ENCODE results near the gene GRIPAP1.
"Not testable (repeated sequence)": the region's sequence is repeated elsewhere in the genome, so short reads cannot be mapped to it uniquely, and the experiment has no call there.

Gene GRIPAP1

GRCh38 chrX:48997865-48998264 is 4.2 kb downstream of the GRIPAP1 start:
- in situ Hi-C loops (cut with MboI; ENCODE audit: low sequenced_read_pairs): no loop called here

- in situ Hi-C loops (cut with MboI; ENCODE audit: low sequenced_read_pairs): no loop called here
These were observed 4.6 kb downstream of the GRIPAP1 start for GRCh38 chrX:48997455-48997854.

- in situ Hi-C loops (cut with MboI; ENCODE audit: low sequenced_read_pairs): no loop called here
These were observed 5.1 kb downstream of the GRIPAP1 start for GRCh38 chrX:48996969-48997368.

GRCh38 chrX:48992341-48992740 is 9.7 kb downstream of the GRIPAP1 start:
- in situ Hi-C loops (cut with MboI; ENCODE audit: low sequenced_read_pairs): no loop called here

- in situ Hi-C loops (cut with MboI; ENCODE audit: low sequenced_read_pairs): no loop called here
These were observed 12.6 kb downstream of the GRIPAP1 start for GRCh38 chrX:48989483-48989882.

GRCh38 chrX:48983896-48984295 is 18.2 kb downstream of the GRIPAP1 start:
- in situ Hi-C loops (cut with MboI; ENCODE audit: low sequenced_read_pairs): no loop called here

- in situ Hi-C loops (cut with MboI; ENCODE audit: low sequenced_read_pairs): no loop called here
These were observed 19.0 kb downstream of the GRIPAP1 start for GRCh38 chrX:48983081-48983480.

- in situ Hi-C loops (cut with MboI; ENCODE audit: low sequenced_read_pairs): no loop called here
These were observed 20.9 kb downstream of the GRIPAP1 start for GRCh38 chrX:48981178-48981577.

- in situ Hi-C loops (cut with MboI; ENCODE audit: low sequenced_read_pairs): not testable (repeated sequence)
These were observed 21.7 kb downstream of the GRIPAP1 start for GRCh38 chrX:48980341-48980740.

- in situ Hi-C loops (cut with MboI; ENCODE audit: low sequenced_read_pairs): no loop called here
These were observed 23.8 kb downstream of the GRIPAP1 start for GRCh38 chrX:48978226-48978625.

- in situ Hi-C loops (cut with MboI; ENCODE audit: low sequenced_read_pairs): no loop called here
These were observed 26.0 kb downstream of the GRIPAP1 start for GRCh38 chrX:48976086-48976485.

GRCh38 chrX:48975541-48975940 is 26.5 kb downstream of the GRIPAP1 start:
- in situ Hi-C loops (cut with MboI; ENCODE audit: low sequenced_read_pairs): no loop called here

GRCh38 chrX:48975041-48975440 is 27.0 kb downstream of the GRIPAP1 start:
- in situ Hi-C loops (cut with MboI; ENCODE audit: low sequenced_read_pairs): no loop called here

- in situ Hi-C loops (cut with MboI; ENCODE audit: low sequenced_read_pairs): no loop called here
These were observed 27.5 kb downstream of the GRIPAP1 start for GRCh38 chrX:48974574-48974973.

GRCh38 chrX:48974033-48974432 is 28.0 kb downstream of the GRIPAP1 start:
- in situ Hi-C loops (cut with MboI; ENCODE audit: low sequenced_read_pairs): no loop called here

GRCh38 chrX:48972220-48973164 is 29.6 kb downstream of the GRIPAP1 start:
- in situ Hi-C loops (cut with MboI; ENCODE audit: low sequenced_read_pairs): no loop called here

- in situ Hi-C loops (cut with MboI; ENCODE audit: low sequenced_read_pairs): no loop called here
These were observed 30.5 kb downstream of the GRIPAP1 start, which contains the start of gene KCND1 for GRCh38 chrX:48971249-48972219. Gene KCND1 (minus strand): TSS chrX:48971844. CDS start chrX:48970271, 1,573 bp downstream.

- in situ Hi-C loops (cut with MboI; ENCODE audit: low sequenced_read_pairs): no loop called here
These were observed 32.6 kb downstream of the GRIPAP1 start for GRCh38 chrX:48969471-48969870.

- in situ Hi-C loops (cut with MboI; ENCODE audit: low sequenced_read_pairs): no loop called here
These were observed 33.7 kb downstream of the GRIPAP1 start for GRCh38 chrX:48968377-48968776.

GRCh38 chrX:48966796-48967579 is 35.1 kb downstream of the GRIPAP1 start:
- in situ Hi-C loops (cut with MboI; ENCODE audit: low sequenced_read_pairs): no loop called here

GRCh38 chrX:48965959-48966358 is 36.1 kb downstream of the GRIPAP1 start:
- in situ Hi-C loops (cut with MboI; ENCODE audit: low sequenced_read_pairs): no loop called here

Data from hTERT RPE-1 (cell line).